ENCODE data around the gene BAX.

Gene BAX

GRCh38 chr19:48953141-48953540 is 1.5 kb upstream of the BAX start:
- Histone ChIP-seq H2AK5ac (ENCODE audit: low read length) (no peak overlapping the region), H3K36me3 (ENCODE audit: control insufficient read depth, insufficient read depth, low read length) (peaks cover 8% of the 10 kb centered on the region), H4K5ac (ENCODE audit: low read length) (no peak overlapping the region), H3K56ac (ENCODE audit: low read length) (no peak overlapping the region), H2BK15ac (replicated peaks; ENCODE audit: low read depth) (no peak overlapping the region), H3K27me3 (ENCODE audit: insufficient read depth, low read length, poor library complexity) (no peaks in the 10 kb centered on the region), H3K79me1 (ENCODE audit: low read length) (peaks cover 14% of the 10 kb centered on the region), H2BK5ac (ENCODE audit: low read length) (no peak overlapping the region), H3K4me2 (ENCODE audit: low read length) (no peak overlapping the region), H3K9ac (ENCODE audit: low read length) (no peak overlapping the region), H3K4ac (ENCODE audit: low read depth, low read length) (no peak overlapping the region), H3K23ac (ENCODE audit: low read length) (no peak overlapping the region), H3K4me3 (ENCODE audit: low read length) (no peak overlapping the region), H3K18ac (ENCODE audit: low read length) (no peak overlapping the region), H4K8ac (ENCODE audit: low read depth, low read length) (no peak overlapping the region), H2BK120ac (ENCODE audit: low read depth, low read length) (no peak overlapping the region), H3K79me2 (ENCODE audit: control insufficient read depth, insufficient read depth, low read length) (peaks cover 10% of the 10 kb centered on the region), H3K27ac (ENCODE audit: low read depth, low read length) (no peak overlapping the region), H3K4me1 (ENCODE audit: control insufficient read depth, low read depth, low read length) (peaks cover 2% of the 10 kb centered on the region)
- no CpG with 5 or more reads among the region's 4 CpGs for WGBS (ENCODE audit: extremely low coverage, insufficient coverage, low lambda C conversion rate)
- no peak for DNase-seq

GRCh38 chr19:48953990-48954594 is 583 bp upstream of the BAX start:
- DNase-seq: no peak
- Histone ChIP-seq H3K79me2 (ENCODE audit: control insufficient read depth, insufficient read depth, low read length) (peaks cover 10% of the 10 kb centered on the region), H2BK5ac (ENCODE audit: low read length) (no peak overlapping the region), H4K5ac (ENCODE audit: low read length) (peak overlapping the region; percentile 71), H3K27me3 (ENCODE audit: insufficient read depth, low read length, poor library complexity) (no peaks in the 10 kb centered on the region), H3K23ac (ENCODE audit: low read length) (no peak overlapping the region), H2BK120ac (ENCODE audit: low read depth, low read length) (no peak overlapping the region), H3K4me1 (ENCODE audit: control insufficient read depth, low read depth, low read length) (peaks cover 2% of the 10 kb centered on the region), H3K27ac (ENCODE audit: low read depth, low read length) (no peak overlapping the region), H3K18ac (ENCODE audit: low read length) (no peak overlapping the region), H3K4ac (ENCODE audit: low read depth, low read length) (peak overlapping the region; percentile 62), H3K4me3 (ENCODE audit: low read length) (peak overlapping the region; percentile 40), H2BK15ac (replicated peaks; ENCODE audit: low read depth) (no peak overlapping the region), H3K9ac (ENCODE audit: low read length) (peak overlapping the region; percentile 76), H3K56ac (ENCODE audit: low read length) (peak overlapping the region; percentile 84), H3K4me2 (ENCODE audit: low read length) (peak overlapping the region; percentile 87), H2AK5ac (ENCODE audit: low read length) (no peak overlapping the region), H3K36me3 (ENCODE audit: control insufficient read depth, insufficient read depth, low read length) (peaks cover 8% of the 10 kb centered on the region), H3K79me1 (ENCODE audit: low read length) (peaks cover 14% of the 10 kb centered on the region), H4K8ac (ENCODE audit: low read depth, low read length) (peak overlapping the region; percentile 31)
- no CpG with 5 or more reads among the region's 11 CpGs for WGBS (ENCODE audit: extremely low coverage, insufficient coverage, low lambda C conversion rate)

- Histone ChIP-seq H3K4me2 (ENCODE audit: low read length) (peak overlapping the region; percentile 76), H4K8ac (ENCODE audit: low read depth, low read length) (peak overlapping the region; percentile 2), H3K23ac (ENCODE audit: low read length) (peak overlapping the region; percentile 94), H2BK15ac (replicated peaks; ENCODE audit: low read depth) (no peak overlapping the region), H3K56ac (ENCODE audit: low read length) (peak overlapping the region; percentile 94), H2AK5ac (ENCODE audit: low read length) (peak overlapping the region; percentile 65), H3K4me3 (ENCODE audit: low read length) (peak overlapping the region; percentile 79), H3K79me1 (ENCODE audit: low read length) (peaks cover 14% of the 10 kb centered on the region), H3K79me2 (ENCODE audit: control insufficient read depth, insufficient read depth, low read length) (peaks cover 10% of the 10 kb centered on the region), H2BK5ac (ENCODE audit: low read length) (peak overlapping the region; percentile 47), H3K18ac (ENCODE audit: low read length) (peak overlapping the region; percentile 88), H2BK120ac (ENCODE audit: low read depth, low read length) (no peak overlapping the region), H3K27me3 (ENCODE audit: insufficient read depth, low read length, poor library complexity) (no peaks in the 10 kb centered on the region), H3K4ac (ENCODE audit: low read depth, low read length) (peak overlapping the region; percentile 63), H3K9ac (ENCODE audit: low read length) (peak overlapping the region; percentile 97), H3K36me3 (ENCODE audit: control insufficient read depth, insufficient read depth, low read length) (peaks cover 8% of the 10 kb centered on the region), H3K4me1 (ENCODE audit: control insufficient read depth, low read depth, low read length) (peaks cover 2% of the 10 kb centered on the region), H4K5ac (ENCODE audit: low read length) (no peak overlapping the region), H3K27ac (ENCODE audit: low read depth, low read length) (peak overlapping the region; percentile 95)
- no CpG with 5 or more reads among the region's 16 CpGs for WGBS (ENCODE audit: extremely low coverage, insufficient coverage, low lambda C conversion rate)
- DNase-seq: no peak
Observed at GRCh38 chr19:48955308-48955958, 758 bp downstream of the BAX start.

- H3K79me1 ChIP-seq (ENCODE audit: low read length): peaks cover 14% of the 10 kb centered on the region
- H3K36me3 ChIP-seq (ENCODE audit: control insufficient read depth, insufficient read depth, low read length): peaks cover 8% of the 10 kb centered on the region
- H2AK5ac ChIP-seq (ENCODE audit: low read length): no peak overlapping the region
- H3K27ac ChIP-seq (ENCODE audit: low read depth, low read length): no peak overlapping the region
- no peak overlapping the region for H3K4ac ChIP-seq (ENCODE audit: low read depth, low read length)
- no peak overlapping the region for H3K4me3 ChIP-seq (ENCODE audit: low read length)
- H2BK15ac ChIP-seq (replicated peaks; ENCODE audit: low read depth): no peak overlapping the region
- no peak overlapping the region for H3K9ac ChIP-seq (ENCODE audit: low read length)
- H4K8ac ChIP-seq (ENCODE audit: low read depth, low read length): no peak overlapping the region
- no CpG with 5 or more reads among the region's 8 CpGs for WGBS (ENCODE audit: extremely low coverage, insufficient coverage, low lambda C conversion rate)
- no peaks in the 10 kb centered on the region for H3K27me3 ChIP-seq (ENCODE audit: insufficient read depth, low read length, poor library complexity)
- H3K79me2 ChIP-seq (ENCODE audit: control insufficient read depth, insufficient read depth, low read length): peaks cover 10% of the 10 kb centered on the region
- no peak overlapping the region for H3K56ac ChIP-seq (ENCODE audit: low read length)
- H2BK120ac ChIP-seq (ENCODE audit: low read depth, low read length): no peak overlapping the region
- no peak overlapping the region for H4K5ac ChIP-seq (ENCODE audit: low read length)
- H3K4me1 ChIP-seq (ENCODE audit: control insufficient read depth, low read depth, low read length): peaks cover 5% of the 10 kb centered on the region
- H3K23ac ChIP-seq (ENCODE audit: low read length): no peak overlapping the region
- no peak for DNase-seq
- no peak overlapping the region for H3K4me2 ChIP-seq (ENCODE audit: low read length)
- no peak overlapping the region for H3K18ac ChIP-seq (ENCODE audit: low read length)
- H2BK5ac ChIP-seq (ENCODE audit: low read length): no peak overlapping the region
Observed at GRCh38 chr19:48958006-48958405, 3.3 kb downstream of the BAX start.

- DNase-seq: no peak
- H3K9ac ChIP-seq (ENCODE audit: low read length): no peak overlapping the region
- no peak overlapping the region for H4K8ac ChIP-seq (ENCODE audit: low read depth, low read length)
- no peak overlapping the region for H3K27ac ChIP-seq (ENCODE audit: low read depth, low read length)
- H3K27me3 ChIP-seq (ENCODE audit: insufficient read depth, low read length, poor library complexity): no peaks in the 10 kb centered on the region
- peaks cover 17% of the 10 kb centered on the region for H3K4me1 ChIP-seq (ENCODE audit: control insufficient read depth, low read depth, low read length)
- H2BK5ac ChIP-seq (ENCODE audit: low read length): no peak overlapping the region
- H3K23ac ChIP-seq (ENCODE audit: low read length): no peak overlapping the region
- no peak overlapping the region for H3K4me3 ChIP-seq (ENCODE audit: low read length)
- no CpG with 5 or more reads among the region's 16 CpGs for WGBS (ENCODE audit: extremely low coverage, insufficient coverage, low lambda C conversion rate)
- H3K4ac ChIP-seq (ENCODE audit: low read depth, low read length): no peak overlapping the region
- no peak overlapping the region for H4K5ac ChIP-seq (ENCODE audit: low read length)
- H3K36me3 ChIP-seq (ENCODE audit: control insufficient read depth, insufficient read depth, low read length): peaks cover 8% of the 10 kb centered on the region
- peaks cover 14% of the 10 kb centered on the region for H3K79me1 ChIP-seq (ENCODE audit: low read length)
- H2BK120ac ChIP-seq (ENCODE audit: low read depth, low read length): no peak overlapping the region
- no peak overlapping the region for H3K56ac ChIP-seq (ENCODE audit: low read length)
- no peak overlapping the region for H2AK5ac ChIP-seq (ENCODE audit: low read length)
- H2BK15ac ChIP-seq (replicated peaks; ENCODE audit: low read depth): no peak overlapping the region
- peaks cover 10% of the 10 kb centered on the region for H3K79me2 ChIP-seq (ENCODE audit: control insufficient read depth, insufficient read depth, low read length)
- H3K18ac ChIP-seq (ENCODE audit: low read length): no peak overlapping the region
- H3K4me2 ChIP-seq (ENCODE audit: low read length): no peak overlapping the region
Observed at GRCh38 chr19:48959341-48960239, 4.9 kb downstream of the BAX start.
